ENCODE measurements around the gene LYPD5. TPM values are rescaled to one million over a fixed set of nuclear protein-coding genes. Genes with fewer than 3 reads are reported as not detected.

The LYPD5 gene
- total and polyA plus RNA-seq, 2 of the 13 experiments (the other 11 are each of a cell fraction or from before 2014, with no cell fraction given), result not detected

GRCh38 chr19:43774103-43774939, 27.9 kb downstream of the LYPD5 start (continued):
- peak; percentile 62; the same call in 1 of the 2 replicates for TF ChIP-seq ZNF430 (CRISPR knock-in tag; IDR thresholded peaks at IDR 0.05)
- peak; percentile 73 for TF ChIP-seq RAD21 (CRISPR knock-in tag; IDR thresholded peaks at IDR 0.05)
- TF ChIP-seq ZNF782 (CRISPR knock-in tag; IDR thresholded peaks at IDR 0.05; ENCODE audit: borderline replicate concordance), result peak; percentile 85; the same call in 1 of the 2 replicates
- peak; percentile 63; the same call in 1 of the 2 replicates for TF ChIP-seq CSRNP1 (CRISPR knock-in tag; IDR thresholded peaks at IDR 0.05)
- TF ChIP-seq SOX13 (IDR thresholded peaks at IDR 0.05), result no peak
- 0 out of 4 replicates have a peak, but pooled peaks of 1 of the 2 experiments have one; percentile 22 for TF ChIP-seq SOX13 (CRISPR knock-in tag; conservative IDR thresholded peaks at IDR 0.05 in 1 of 2, IDR thresholded peaks at IDR 0.05 in 1 of 2)
- TF ChIP-seq SAFB2 (CRISPR knock-in tag; IDR thresholded peaks at IDR 0.05; ENCODE audit: borderline replicate concordance, low read depth), result 0 out of 2 replicates have a peak, but pooled peaks have one; percentile 43
- peak; percentile 21; the same call in 1 of the 2 replicates for TF ChIP-seq HDAC2 (CRISPR knock-in tag; IDR thresholded peaks at IDR 0.05)
- no peak for TF ChIP-seq TIGD3 (CRISPR knock-in tag; IDR thresholded peaks at IDR 0.05; ENCODE audit: borderline replicate concordance)
- no peak for TF ChIP-seq FOXP1 (IDR thresholded peaks at IDR 0.05)
- no peak for TF ChIP-seq FOXP1 (CRISPR knock-in tag; IDR thresholded peaks at IDR 0.05)
- no peak for TF ChIP-seq ZNF296 (CRISPR knock-in tag; conservative IDR thresholded peaks at IDR 0.05)
- TF ChIP-seq KAT8 (CRISPR knock-in tag; IDR thresholded peaks at IDR 0.05), result 0 out of 2 replicates have a peak, but pooled peaks have one; percentile 39
- TF ChIP-seq YEATS4 (CRISPR knock-in tag; IDR thresholded peaks at IDR 0.05; ENCODE audit: borderline replicate concordance), result peak; percentile 61; the same call in 1 of the 2 replicates
- peak; percentile 73 for TF ChIP-seq MYC (CRISPR knock-in tag; IDR thresholded peaks at IDR 0.05; ENCODE audit: borderline replicate concordance)
- TF ChIP-seq ZNF232 (CRISPR knock-in tag; IDR thresholded peaks at IDR 0.05; ENCODE audit: borderline replicate concordance), result no peak
- peak; percentile 76; the same call in 1 of the 2 replicates for TF ChIP-seq KDM2A (CRISPR knock-in tag; IDR thresholded peaks at IDR 0.05; ENCODE audit: borderline replicate concordance, low read depth)
- peak; percentile 90 for TF ChIP-seq PATZ1 (CRISPR knock-in tag; IDR thresholded peaks at IDR 0.05)
- peak; percentile 99 for TF ChIP-seq HNRNPK (IDR thresholded peaks at IDR 0.05; ENCODE audit: low read depth, low read length, poor library complexity, severe bottlenecking)
- peak; percentile 39; the same call in 1 of the 2 replicates for TF ChIP-seq ARHGAP35 (CRISPR knock-in tag; IDR thresholded peaks at IDR 0.05; ENCODE audit: borderline replicate concordance)
- TF ChIP-seq ZNF772 (CRISPR knock-in tag; IDR thresholded peaks at IDR 0.05), result 0 out of 2 replicates have a peak, but pooled peaks have one; percentile 67
- peak; percentile 54 for TF ChIP-seq RBM39 (IDR thresholded peaks at IDR 0.05; ENCODE audit: low read depth, low read length, poor library complexity, severe bottlenecking)
- no peak for TF ChIP-seq SNAPC5 (CRISPR knock-in tag; IDR thresholded peaks at IDR 0.05; ENCODE audit: borderline replicate concordance)
- TF ChIP-seq ZNF670 (CRISPR knock-in tag; IDR thresholded peaks at IDR 0.05; ENCODE audit: borderline replicate concordance), result 0 out of 2 replicates have a peak, but pooled peaks have one; percentile 31

Data from HepG2 (cell line).